WERI-Rb-1 (cell line): ENCODE data around the gene DERL2.
A peak's percentile ranks its signal among the peaks of the same experiment; 100 is the strongest.

Source experiments
- DNase-seq: peaks from one replicate; pipeline ENCODE4 v3.0.0-alpha.2; 2020
- H3K27ac ChIP-seq: fragments of 250-450 bp; sonication (Bioruptor Pico); 2 replicates; pipeline ENCODE4 v1.5.1; 2020; ENCODE audit warnings: mild to moderate bottlenecking, moderate library complexity
- H3K27me3 ChIP-seq: fragments of 250-450 bp; sonication (Bioruptor Pico); 2 replicates; pipeline ENCODE4 v1.5.1; 2021; ENCODE audit warnings: mild to moderate bottlenecking, low read depth, moderate library complexity; ENCODE audit not compliant: insufficient read depth, severe bottlenecking
- H3K36me3 ChIP-seq: fragments of 250-450 bp; sonication (Bioruptor Pico); 2 replicates; pipeline ENCODE4 v1.5.1; 2020; ENCODE audit warnings: mild to moderate bottlenecking, moderate library complexity
- H3K4me3 ChIP-seq: 2 replicates; pipeline ENCODE4 v1.5.1; 2011; ENCODE audit warnings: low read depth, mild to moderate bottlenecking, control low read depth, low read length
- H3K9me3 ChIP-seq: fragments of 250-450 bp; sonication (Bioruptor Pico); 2 replicates; pipeline ENCODE4 v1.5.1; 2021; ENCODE audit warnings: mild to moderate bottlenecking, moderate library complexity; ENCODE audit not compliant: severe bottlenecking
- TF ChIP-seq, protein P1 (sequence below): IDR thresholded peaks from 2 replicates; pipeline ENCODE4 v1.5.1; 2011; ENCODE audit warnings: low read depth, mild to moderate bottlenecking, control low read depth, inconsistent platforms, low read length

The DERL2 gene

DNA sequence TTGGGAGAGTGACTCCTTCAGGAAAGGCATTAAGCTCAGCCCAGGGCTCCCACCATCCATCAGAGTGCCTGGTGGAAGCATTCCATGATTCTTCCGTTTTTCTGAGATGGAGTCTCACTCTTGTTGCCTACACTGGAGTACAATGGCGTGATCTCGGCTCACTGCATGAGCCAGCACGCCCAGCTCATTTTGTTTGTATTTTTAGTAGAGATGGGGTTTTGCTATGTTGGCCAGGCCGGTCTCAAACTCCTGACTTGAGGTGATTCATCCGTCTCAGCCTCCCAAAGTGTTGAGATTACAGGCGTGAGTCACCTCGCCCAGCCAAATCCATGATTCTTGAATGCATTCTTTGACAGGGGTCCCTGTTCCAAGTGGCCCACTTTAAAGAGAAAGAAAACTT lies 23.5 kb upstream of the DERL2 start:
- TF ChIP-seq, protein P1, sequence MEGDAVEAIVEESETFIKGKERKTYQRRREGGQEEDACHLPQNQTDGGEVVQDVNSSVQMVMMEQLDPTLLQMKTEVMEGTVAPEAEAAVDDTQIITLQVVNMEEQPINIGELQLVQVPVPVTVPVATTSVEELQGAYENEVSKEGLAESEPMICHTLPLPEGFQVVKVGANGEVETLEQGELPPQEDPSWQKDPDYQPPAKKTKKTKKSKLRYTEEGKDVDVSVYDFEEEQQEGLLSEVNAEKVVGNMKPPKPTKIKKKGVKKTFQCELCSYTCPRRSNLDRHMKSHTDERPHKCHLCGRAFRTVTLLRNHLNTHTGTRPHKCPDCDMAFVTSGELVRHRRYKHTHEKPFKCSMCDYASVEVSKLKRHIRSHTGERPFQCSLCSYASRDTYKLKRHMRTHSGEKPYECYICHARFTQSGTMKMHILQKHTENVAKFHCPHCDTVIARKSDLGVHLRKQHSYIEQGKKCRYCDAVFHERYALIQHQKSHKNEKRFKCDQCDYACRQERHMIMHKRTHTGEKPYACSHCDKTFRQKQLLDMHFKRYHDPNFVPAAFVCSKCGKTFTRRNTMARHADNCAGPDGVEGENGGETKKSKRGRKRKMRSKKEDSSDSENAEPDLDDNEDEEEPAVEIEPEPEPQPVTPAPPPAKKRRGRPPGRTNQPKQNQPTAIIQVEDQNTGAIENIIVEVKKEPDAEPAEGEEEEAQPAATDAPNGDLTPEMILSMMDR, result no peak
- no peaks in the 10 kb centered on the region for H3K27me3 ChIP-seq
- no peak overlapping the region for H3K4me3 ChIP-seq
- no peaks in the 10 kb centered on the region for H3K36me3 ChIP-seq
- no peak for DNase-seq
- H3K27ac ChIP-seq, result no peak overlapping the region
- H3K9me3 ChIP-seq, result no peaks in the 10 kb centered on the region

DNA sequence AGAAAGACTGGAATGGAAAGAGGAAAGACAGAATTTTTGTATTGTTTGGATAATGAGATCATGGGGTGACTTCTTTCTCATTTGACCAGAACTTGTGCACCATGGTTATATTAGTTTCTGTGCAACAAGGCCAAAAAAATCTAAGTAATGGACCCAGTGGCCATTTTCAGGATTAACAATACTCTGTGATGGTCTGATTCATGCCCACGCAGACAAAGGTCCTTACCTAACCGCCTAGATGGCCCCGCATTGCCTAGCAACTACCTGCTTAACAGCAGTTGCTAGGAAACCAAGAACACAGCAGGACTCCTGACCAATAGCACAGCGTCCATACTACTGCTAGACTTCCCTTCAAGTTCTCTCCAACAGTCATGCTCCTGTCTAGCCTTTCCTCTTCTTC lies 22.8 kb upstream of the DERL2 start:
- H3K27me3 ChIP-seq, result no peaks in the 10 kb centered on the region
- H3K4me3 ChIP-seq, result no peak overlapping the region
- H3K27ac ChIP-seq, result no peak overlapping the region
- no peaks in the 10 kb centered on the region for H3K9me3 ChIP-seq
- peak; percentile 19 for DNase-seq
- TF ChIP-seq, protein P1, result no peak
- H3K36me3 ChIP-seq, result no peaks in the 10 kb centered on the region

DNA sequence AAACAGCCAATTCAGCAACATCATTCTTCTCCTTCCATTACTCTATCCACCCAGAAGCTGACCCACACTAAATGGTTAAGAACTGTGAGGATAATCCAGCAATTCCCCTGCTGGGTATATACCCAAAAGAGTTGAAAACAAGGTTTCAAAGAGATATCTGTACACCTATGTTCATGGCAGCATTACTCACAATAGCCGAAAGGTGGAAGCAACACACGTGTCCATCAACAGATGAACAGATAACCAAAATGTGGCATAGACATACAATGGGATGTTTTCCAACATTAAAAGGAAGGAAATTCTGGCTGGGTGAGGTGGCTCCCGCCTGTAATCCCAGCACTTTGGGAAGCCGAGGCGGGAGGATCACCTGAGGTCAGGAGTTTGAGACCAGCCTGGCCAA lies 20.3 kb upstream of the DERL2 start:
- Histone ChIP-seq H3K36me3 (no peaks in the 10 kb centered on the region), H3K27ac (no peak overlapping the region), H3K9me3 (no peaks in the 10 kb centered on the region), H3K27me3 (no peaks in the 10 kb centered on the region), H3K4me3 (no peak overlapping the region)
- TF ChIP-seq, protein P1, result no peak
- no peak for DNase-seq

DNA sequence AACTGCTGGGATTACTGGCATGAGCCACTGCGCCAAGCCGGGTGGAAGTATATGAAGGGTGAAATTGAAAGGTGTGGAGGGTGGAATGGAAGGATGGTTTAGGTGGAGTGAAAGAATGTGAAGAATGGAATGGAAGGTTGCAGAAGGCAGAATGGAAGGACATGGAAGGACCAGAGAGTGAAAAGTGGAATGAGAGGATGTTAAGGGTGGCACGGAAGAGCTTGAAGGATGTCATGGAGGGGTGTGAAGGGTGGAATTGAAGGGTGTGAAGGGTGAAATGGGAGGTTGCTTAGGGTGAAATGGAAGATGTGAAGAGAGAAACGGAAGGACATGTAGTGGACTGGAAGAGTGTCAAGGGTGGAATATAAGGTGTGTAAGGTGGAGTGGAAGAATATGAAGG lies 16.6 kb upstream of the DERL2 start:
- no peak overlapping the region for H3K27ac ChIP-seq
- no peak for DNase-seq
- H3K27me3 ChIP-seq, result no peaks in the 10 kb centered on the region
- TF ChIP-seq, protein P1, result no peak
- no peak overlapping the region for H3K4me3 ChIP-seq
- no peaks in the 10 kb centered on the region for H3K9me3 ChIP-seq
- H3K36me3 ChIP-seq, result no peaks in the 10 kb centered on the region

DNA sequence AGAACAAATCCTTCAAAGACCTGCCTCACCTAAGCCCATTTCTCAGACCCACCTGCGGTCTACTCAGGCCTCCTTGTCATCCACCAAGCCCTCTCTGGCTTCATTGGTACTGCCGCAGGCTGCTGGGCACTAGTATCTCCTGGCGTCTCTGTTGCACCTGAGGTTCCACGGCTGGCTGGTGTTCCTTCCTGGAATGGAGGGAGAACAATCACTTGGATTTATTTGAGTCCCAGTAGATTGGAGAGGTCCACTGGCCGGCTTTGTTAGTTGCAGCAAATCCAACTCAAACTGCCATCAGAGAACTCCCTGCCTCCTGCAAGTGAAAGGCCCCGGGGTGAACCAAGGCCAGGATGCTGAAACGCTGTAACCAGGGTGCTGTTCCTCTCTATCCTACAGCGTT lies 15.7 kb upstream of the DERL2 start:
- H3K9me3 ChIP-seq, result no peaks in the 10 kb centered on the region
- H3K27ac ChIP-seq, result no peak overlapping the region
- no peak overlapping the region for H3K4me3 ChIP-seq
- TF ChIP-seq, protein P1, result no peak
- no peak for DNase-seq
- no peaks in the 10 kb centered on the region for H3K27me3 ChIP-seq
- H3K36me3 ChIP-seq, result no peaks in the 10 kb centered on the region

DNA sequence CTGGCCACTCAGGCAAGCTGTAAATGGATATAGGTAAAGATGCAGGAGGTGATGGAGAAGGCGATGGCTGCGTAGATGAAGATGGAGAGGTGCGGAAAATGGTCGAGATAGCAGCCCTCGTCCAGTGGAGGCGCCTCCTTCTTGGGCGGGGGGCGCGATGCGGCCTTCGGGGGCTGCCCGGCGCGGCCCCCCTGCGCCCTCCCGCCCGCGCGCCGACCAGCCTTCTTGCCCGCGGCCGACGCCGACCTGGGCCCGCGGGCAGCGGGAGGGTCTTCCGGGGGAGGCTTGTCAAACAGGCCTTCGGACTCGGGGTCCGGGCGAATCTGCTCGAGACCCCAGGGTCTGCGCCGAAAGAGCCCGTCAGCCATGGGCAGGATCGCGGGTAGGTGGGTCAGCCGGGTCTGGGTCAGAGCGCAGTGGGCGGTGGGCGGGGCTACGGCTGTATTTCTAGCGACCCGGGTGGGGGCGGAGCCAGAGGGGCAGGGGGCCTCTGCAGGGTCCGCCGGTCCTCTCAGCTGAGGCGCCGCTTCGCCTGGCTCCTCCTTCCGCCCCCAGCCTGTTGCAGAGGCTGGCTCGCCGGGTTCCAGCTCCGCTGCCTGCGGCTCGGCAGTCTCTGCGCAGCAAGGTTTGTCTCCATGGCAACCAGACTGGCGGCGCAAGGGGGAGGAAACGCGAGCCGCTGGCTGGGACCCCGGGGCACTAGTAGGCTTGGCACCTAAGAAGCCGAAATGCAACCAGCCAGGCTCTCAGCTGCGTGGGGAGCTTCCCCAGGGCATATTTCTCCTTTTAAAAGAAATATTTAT lies 14.8 kb upstream of the DERL2 start:
- TF ChIP-seq, protein P1, result no peak
- Histone ChIP-seq H3K27ac (no peak overlapping the region), H3K9me3 (no peaks in the 10 kb centered on the region), H3K36me3 (no peaks in the 10 kb centered on the region), H3K4me3 (peak overlapping the region; percentile 45), H3K27me3 (no peaks in the 10 kb centered on the region)
- DNase-seq, result peak; percentile 94
